Central memory CD8-positive, alpha-beta T cell (primary cell): ENCODE measurements around the gene SLC16A12.
"Not testable (repeated sequence)": the region's sequence is repeated elsewhere in the genome, so short reads cannot be mapped to it uniquely, and the experiment has no call there.

Experiments
- ATAC-seq: fragments of 150-1000 bp; cut with Tn5 transposase; replicated peaks from 2 replicates; pipeline ENCODE4 v1.10.0; 2022; ENCODE audit warnings: mild to moderate bottlenecking, moderate FRiP score, moderate number of reproducible peaks; ENCODE audit not compliant: poor library complexity, severe bottlenecking; ENCODE audit errors: extremely low read depth
- DNase-seq, 2 donors: peaks; one replicate each; pipeline ENCODE4 v3.0.0; 2021; ENCODE audit warnings: low spot score in 2 of 2
- H3K27ac Mint-ChIP-seq: one replicate; pipeline ENCODE4 v1.8.0; 2022; ENCODE audit warnings: low read depth, mild to moderate bottlenecking, moderate library complexity, mixed read lengths
- H3K27me3 Mint-ChIP-seq: one replicate; pipeline ENCODE4 v1.8.0; 2022; ENCODE audit warnings: mixed read lengths
- H3K36me3 Mint-ChIP-seq: one replicate; pipeline ENCODE4 v1.8.0; 2022; ENCODE audit warnings: mild to moderate bottlenecking, moderate library complexity, mixed read lengths; ENCODE audit not compliant: insufficient read depth
- H3K4me1 Mint-ChIP-seq: one replicate; pipeline ENCODE4 v1.8.0; 2022; ENCODE audit warnings: mixed read lengths
- H3K4me3 Mint-ChIP-seq: one replicate; pipeline ENCODE4 v1.8.0; 2022; ENCODE audit warnings: mild to moderate bottlenecking, moderate library complexity, mixed read lengths
- H3K9me3 Mint-ChIP-seq: one replicate; pipeline ENCODE4 v1.8.0; 2022; ENCODE audit warnings: mixed read lengths

Gene SLC16A12

GRCh38 chr10:89470628-89471027 lies 64.8 kb downstream of the SLC16A12 start:
- no peak overlapping the region for H3K4me3 Mint-ChIP-seq
- no peak overlapping the region for H3K27ac Mint-ChIP-seq
- H3K27me3 Mint-ChIP-seq, result peaks cover 34% of the 10 kb centered on the region
- ATAC-seq, result no peak
- no peak for DNase-seq
- H3K36me3 Mint-ChIP-seq, result peaks cover 2% of the 10 kb centered on the region
- H3K4me1 Mint-ChIP-seq, result no peaks in the 10 kb centered on the region
- H3K9me3 Mint-ChIP-seq, result no peaks in the 10 kb centered on the region

- no peak for DNase-seq
- Mint-ChIP-seq H3K36me3 (peaks cover 2% of the 10 kb centered on the region), H3K9me3 (no peaks in the 10 kb centered on the region), H3K27me3 (peaks cover 32% of the 10 kb centered on the region), H3K4me3 (no peak overlapping the region), H3K4me1 (no peaks in the 10 kb centered on the region), H3K27ac (no peak overlapping the region)
- no peak for ATAC-seq
These were observed 65.9 kb downstream of the SLC16A12 start for GRCh38 chr10:89469517-89469916.

- Mint-ChIP-seq H3K36me3 (peaks cover 2% of the 10 kb centered on the region), H3K4me3 (no peak overlapping the region), H3K9me3 (no peaks in the 10 kb centered on the region), H3K4me1 (no peaks in the 10 kb centered on the region), H3K27me3 (peaks cover 29% of the 10 kb centered on the region), H3K27ac (no peak overlapping the region)
- ATAC-seq, result no peak
- no peak for DNase-seq
These were observed 67.0 kb downstream of the SLC16A12 start for GRCh38 chr10:89468191-89468965.

- ATAC-seq (no peak), DNase-seq (no peak)
- Mint-ChIP-seq H3K9me3 (no peaks in the 10 kb centered on the region), H3K36me3 (peaks cover 2% of the 10 kb centered on the region), H3K4me3 (no peak overlapping the region), H3K27me3 (peaks cover 27% of the 10 kb centered on the region), H3K4me1 (no peaks in the 10 kb centered on the region), H3K27ac (no peak overlapping the region)
These were observed 68.8 kb downstream of the SLC16A12 start for GRCh38 chr10:89466599-89467035.

- Mint-ChIP-seq H3K4me1 (no peaks in the 10 kb centered on the region), H3K27ac (no peak overlapping the region), H3K36me3 (no peaks in the 10 kb centered on the region), H3K9me3 (no peaks in the 10 kb centered on the region), H3K27me3 (peaks cover 38% of the 10 kb centered on the region), H3K4me3 (no peak overlapping the region)
- DNase-seq, result no peak
- no peak for ATAC-seq
These were observed 70.2 kb downstream of the SLC16A12 start for GRCh38 chr10:89465196-89465595.

GRCh38 chr10:89463846-89464537 lies 71.4 kb downstream of the SLC16A12 start:
- Mint-ChIP-seq H3K27ac (no peak overlapping the region), H3K4me3 (no peak overlapping the region), H3K9me3 (no peaks in the 10 kb centered on the region), H3K36me3 (no peaks in the 10 kb centered on the region), H3K27me3 (peaks cover 50% of the 10 kb centered on the region), H3K4me1 (no peaks in the 10 kb centered on the region)
- DNase-seq (no peak), ATAC-seq (no peak)

- H3K27me3 Mint-ChIP-seq, result peaks cover 31% of the 10 kb centered on the region
- no peaks in the 10 kb centered on the region for H3K9me3 Mint-ChIP-seq
- no peaks in the 10 kb centered on the region for H3K4me1 Mint-ChIP-seq
- no peak overlapping the region for H3K4me3 Mint-ChIP-seq
- H3K36me3 Mint-ChIP-seq, result no peaks in the 10 kb centered on the region
- H3K27ac Mint-ChIP-seq, result no peak overlapping the region
- ATAC-seq (no peak), DNase-seq (no peak)
These were observed 76.6 kb downstream of the SLC16A12 start for GRCh38 chr10:89458784-89459183.

- ATAC-seq, result no peak
- Mint-ChIP-seq H3K36me3 (no peaks in the 10 kb centered on the region), H3K4me1 (no peaks in the 10 kb centered on the region), H3K4me3 (no peak overlapping the region), H3K27ac (no peak overlapping the region), H3K27me3 (peaks cover 30% of the 10 kb centered on the region), H3K9me3 (no peaks in the 10 kb centered on the region)
- no peak for DNase-seq
These were observed 77.1 kb downstream of the SLC16A12 start for GRCh38 chr10:89458291-89458690.

- ATAC-seq (no peak), DNase-seq (no peak)
- Mint-ChIP-seq H3K27ac (no peak overlapping the region), H3K9me3 (no peaks in the 10 kb centered on the region), H3K4me3 (no peak overlapping the region), H3K4me1 (no peaks in the 10 kb centered on the region), H3K36me3 (no peaks in the 10 kb centered on the region), H3K27me3 (peaks cover 15% of the 10 kb centered on the region)
These were observed 80.6 kb downstream of the SLC16A12 start for GRCh38 chr10:89454561-89455347.

GRCh38 chr10:89452193-89452592 lies 83.2 kb downstream of the SLC16A12 start:
- DNase-seq (no peak), ATAC-seq (no peak)
- H3K4me3 Mint-ChIP-seq, result no peak overlapping the region
- no peak overlapping the region for H3K27ac Mint-ChIP-seq
- no peaks in the 10 kb centered on the region for H3K4me1 Mint-ChIP-seq
- no peaks in the 10 kb centered on the region for H3K9me3 Mint-ChIP-seq
- H3K36me3 Mint-ChIP-seq, result no peaks in the 10 kb centered on the region
- H3K27me3 Mint-ChIP-seq, result peaks cover 7% of the 10 kb centered on the region

GRCh38 chr10:89450901-89451300 lies 84.5 kb downstream of the SLC16A12 start:
- no peak for ATAC-seq
- Mint-ChIP-seq H3K27me3 (peaks cover 19% of the 10 kb centered on the region), H3K4me3 (no peak overlapping the region), H3K9me3 (no peaks in the 10 kb centered on the region), H3K4me1 (no peaks in the 10 kb centered on the region), H3K27ac (no peak overlapping the region), H3K36me3 (no peaks in the 10 kb centered on the region)
- DNase-seq, result no peak

GRCh38 chr10:89444819-89445218 lies 90.6 kb downstream of the SLC16A12 start:
- ATAC-seq, H3K9me3 Mint-ChIP-seq, H3K36me3 Mint-ChIP-seq, H3K4me3 Mint-ChIP-seq, H3K4me1 Mint-ChIP-seq, H3K27ac Mint-ChIP-seq, DNase-seq: not testable (repeated sequence)
- H3K27me3 Mint-ChIP-seq, result peaks cover 58% of the 10 kb centered on the region
